Measurements from ENCODE around the gene XRCC1.

Gene XRCC1

GRCh38 chr19:43582495-43582894 lies 7.2 kb upstream of the XRCC1 start:
- in situ Hi-C loops (cut with HindIII; ENCODE audit: low pct_unique_long_range_greater_than_20kb, low sequenced_read_pairs), result no loop called here
- no peak for DNase-seq (ENCODE audit: low read depth in 1 of 2, low spot score in 1 of 2)
- no peak for TF ChIP-seq JUND (IDR thresholded peaks at IDR 0.05; ENCODE audit: low read depth)

- no peak for TF ChIP-seq JUND (IDR thresholded peaks at IDR 0.05; ENCODE audit: low read depth)
- in situ Hi-C loops (cut with HindIII; ENCODE audit: low pct_unique_long_range_greater_than_20kb, low sequenced_read_pairs), result no loop called here
- DNase-seq (ENCODE audit: low read depth in 1 of 2, low spot score in 1 of 2), result no peak
These were observed 6.1 kb upstream of the XRCC1 start for GRCh38 chr19:43581467-43581866.

DNA sequence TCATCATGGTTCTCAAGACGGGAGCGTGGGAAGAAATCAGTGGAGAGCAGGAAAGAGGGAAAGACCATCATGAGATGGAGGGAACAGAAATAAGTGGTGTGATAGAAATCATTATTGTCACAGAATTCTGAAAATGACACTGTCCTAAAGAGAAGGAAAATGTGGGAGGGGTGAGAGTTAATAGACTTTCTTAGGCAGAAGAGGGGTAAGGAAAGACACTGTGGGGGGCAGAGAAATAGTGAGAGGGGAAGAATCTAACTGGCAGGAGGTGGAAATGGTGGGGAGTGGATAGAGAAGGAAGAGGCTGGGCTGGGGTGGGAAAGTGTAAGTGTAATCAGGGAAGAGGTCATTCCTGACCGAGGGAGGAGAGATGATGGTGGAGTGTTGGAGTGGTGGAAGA lies 3.5 kb upstream of the XRCC1 start:
- no peak for TF ChIP-seq JUND (IDR thresholded peaks at IDR 0.05; ENCODE audit: low read depth)
- in situ Hi-C loops (cut with HindIII; ENCODE audit: low pct_unique_long_range_greater_than_20kb, low sequenced_read_pairs), result no loop called here
- DNase-seq (ENCODE audit: low read depth in 1 of 2, low spot score in 1 of 2), result no peak

DNA sequence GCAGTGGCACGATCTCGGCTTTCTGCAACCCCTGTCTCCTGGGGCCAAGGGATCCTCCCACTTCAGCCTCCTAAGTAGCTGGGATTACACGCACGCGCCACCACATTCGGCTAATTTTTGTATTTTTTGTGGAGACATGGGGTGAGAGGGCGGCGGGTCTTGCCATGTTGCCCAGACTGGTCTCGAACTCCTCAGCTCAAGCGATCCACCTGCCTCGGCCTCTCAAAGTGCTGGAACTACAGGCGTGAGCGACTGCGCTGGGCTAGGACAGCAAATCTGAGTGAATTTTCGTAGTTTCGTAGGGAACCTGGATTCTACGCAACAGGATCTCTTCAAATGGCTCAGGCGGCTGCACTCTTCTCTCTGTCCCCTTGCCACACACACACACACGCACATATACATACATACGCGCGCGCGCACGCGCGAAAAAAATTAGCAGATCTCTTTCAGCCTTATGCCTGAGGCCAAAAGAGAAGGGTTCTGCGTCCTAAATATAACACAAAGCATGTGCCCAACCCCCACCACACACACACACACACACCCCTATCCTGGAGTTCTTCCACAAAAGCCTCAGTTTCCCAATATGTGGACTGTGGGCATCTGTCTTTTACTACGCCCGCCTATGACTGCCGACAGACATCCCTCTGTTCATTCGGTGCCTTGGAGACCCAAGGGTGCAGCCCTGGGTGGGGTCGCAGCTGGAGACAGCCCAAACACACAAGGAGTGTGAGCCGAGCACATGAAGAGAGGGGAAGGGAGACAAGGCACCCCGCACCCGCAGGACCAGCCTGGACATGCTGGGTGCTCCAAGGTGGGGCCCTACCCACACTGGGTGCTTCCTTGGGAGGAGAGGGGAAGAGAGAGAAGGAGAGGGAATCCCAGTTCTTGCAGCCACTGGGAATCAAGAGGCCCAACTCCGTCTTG lies 890 bp upstream of the XRCC1 start:
- in situ Hi-C loops (cut with HindIII; ENCODE audit: low pct_unique_long_range_greater_than_20kb, low sequenced_read_pairs), result no loop called here
- TF ChIP-seq JUND (IDR thresholded peaks at IDR 0.05; ENCODE audit: low read depth), result no peak
- peak in 1 of 2 experiments; percentile 32 for DNase-seq (ENCODE audit: low read depth in 1 of 2, low spot score in 1 of 2)

DNA sequence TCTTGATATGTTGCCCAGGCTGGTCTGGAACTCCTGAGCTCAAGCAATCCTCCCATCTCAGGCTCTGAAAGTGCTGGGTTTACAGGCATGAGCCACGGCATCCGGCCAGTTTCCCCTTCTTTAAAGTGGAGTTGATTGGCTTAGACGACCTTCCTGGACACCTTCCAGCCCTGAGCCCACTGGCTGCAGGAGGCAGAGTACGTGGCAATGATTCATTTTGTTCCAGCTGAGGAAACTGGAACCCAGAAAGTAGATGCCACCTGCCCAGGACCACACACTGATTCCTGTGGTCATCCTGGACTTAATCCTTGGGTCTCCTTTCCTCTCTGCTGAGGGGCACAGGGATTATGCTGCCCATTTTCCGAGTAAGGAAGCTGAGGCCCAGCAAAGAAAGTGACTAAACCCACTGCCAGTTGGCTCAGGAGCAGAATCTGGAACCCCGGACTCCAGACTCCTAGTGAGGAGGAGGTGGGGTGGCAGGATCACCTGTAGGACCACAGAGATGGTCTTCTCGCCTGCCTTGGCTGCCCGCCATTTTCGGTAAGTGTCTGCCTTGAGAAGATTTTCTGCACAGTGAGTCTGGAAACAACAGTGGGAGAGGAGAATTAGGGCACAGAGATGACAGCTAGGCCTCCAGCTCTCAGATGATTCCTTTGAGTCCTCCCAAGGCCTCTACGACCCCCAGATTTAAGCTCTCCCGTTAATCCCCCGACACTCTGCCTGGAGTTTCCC lies 737 bp downstream of the XRCC1 start:
- no peak for DNase-seq (ENCODE audit: low read depth in 1 of 2, low spot score in 1 of 2)
- in situ Hi-C loops (cut with HindIII; ENCODE audit: low pct_unique_long_range_greater_than_20kb, low sequenced_read_pairs), result no loop called here
- no peak for TF ChIP-seq JUND (IDR thresholded peaks at IDR 0.05; ENCODE audit: low read depth)

DNA sequence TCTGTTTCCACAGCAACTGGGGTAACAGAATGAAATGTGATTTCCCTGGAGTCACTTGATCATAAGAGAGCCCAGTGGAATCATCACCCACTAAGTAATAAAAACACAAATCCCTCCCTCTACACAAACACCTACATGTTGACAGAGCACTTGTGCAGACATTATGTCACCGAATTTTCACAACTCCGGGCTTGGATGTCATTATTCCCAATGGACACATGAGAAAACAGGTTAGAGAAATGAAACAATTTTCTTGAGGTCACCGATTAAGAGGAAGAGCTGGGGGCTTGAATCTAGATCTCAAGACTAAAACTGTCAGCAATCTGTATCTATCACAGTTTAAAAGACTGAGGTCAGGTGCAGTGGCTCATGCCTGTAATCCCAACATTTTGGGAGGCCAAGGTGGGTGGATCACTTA lies 3.1 kb downstream of the XRCC1 start:
- no peak for DNase-seq (ENCODE audit: low read depth in 1 of 2, low spot score in 1 of 2)
- TF ChIP-seq JUND (IDR thresholded peaks at IDR 0.05; ENCODE audit: low read depth), result no peak
- in situ Hi-C loops (cut with HindIII; ENCODE audit: low pct_unique_long_range_greater_than_20kb, low sequenced_read_pairs), result no loop called here

DNA sequence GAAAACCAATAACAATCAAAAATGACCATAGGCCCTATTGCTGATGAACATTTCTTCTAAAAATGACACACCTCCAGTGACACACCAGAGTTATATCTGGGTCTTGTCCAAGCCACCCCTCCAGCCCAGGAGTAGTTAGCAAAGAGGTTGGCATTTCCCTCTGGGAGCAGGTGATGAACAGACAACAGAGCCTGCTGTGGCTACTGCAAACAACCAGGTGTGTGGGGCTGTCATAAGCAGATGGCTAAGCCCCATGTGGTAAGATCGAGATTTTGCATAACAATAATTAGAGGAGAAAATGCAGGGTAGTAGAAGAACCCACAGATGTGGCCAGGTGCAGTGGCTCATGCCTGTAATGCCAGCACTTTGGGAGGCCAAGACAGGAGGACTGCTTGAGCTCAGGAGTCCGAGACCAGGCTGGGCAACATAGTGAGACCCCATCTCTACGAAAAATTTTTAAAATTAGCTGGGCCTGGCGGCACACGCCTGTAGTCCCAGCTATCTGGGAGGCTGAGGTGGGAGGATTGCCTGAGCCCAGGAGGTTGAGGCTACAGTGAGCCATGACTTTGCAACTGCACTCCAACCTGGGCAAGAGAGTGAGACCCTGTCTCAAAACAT lies 5.0 kb downstream of the XRCC1 start:
- TF ChIP-seq JUND (IDR thresholded peaks at IDR 0.05; ENCODE audit: low read depth), result no peak
- in situ Hi-C loops (cut with HindIII; ENCODE audit: low pct_unique_long_range_greater_than_20kb, low sequenced_read_pairs), result no loop called here
- no peak for DNase-seq (ENCODE audit: low read depth in 1 of 2, low spot score in 1 of 2)

- TF ChIP-seq JUND (IDR thresholded peaks at IDR 0.05; ENCODE audit: low read depth), result no peak
- in situ Hi-C loops (cut with HindIII; ENCODE audit: low pct_unique_long_range_greater_than_20kb, low sequenced_read_pairs), result no loop called here
- no peak for DNase-seq (ENCODE audit: low read depth in 1 of 2, low spot score in 1 of 2)
These were observed 5.7 kb downstream of the XRCC1 start for GRCh38 chr19:43569657-43570056.

DNA sequence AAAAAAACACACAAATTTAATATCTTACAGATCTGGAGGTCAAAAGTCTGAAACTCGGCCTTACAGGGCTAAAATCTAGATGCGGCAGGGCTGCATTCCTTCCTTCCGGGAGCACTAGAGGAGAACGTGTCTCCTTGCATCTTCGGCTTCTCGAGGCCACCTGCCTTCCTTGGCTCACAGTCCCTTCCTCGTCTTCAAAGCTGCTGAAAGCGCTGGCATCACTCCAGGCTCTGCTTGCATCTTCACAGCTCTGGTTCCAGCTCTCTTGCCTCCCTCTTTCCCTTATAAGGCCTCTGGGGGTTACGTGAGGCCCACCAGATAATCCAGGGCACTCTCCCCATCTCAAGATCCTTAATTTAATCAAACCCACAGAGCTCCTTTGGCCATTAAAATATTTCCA lies 10.5 kb downstream of the XRCC1 start:
- TF ChIP-seq JUND (IDR thresholded peaks at IDR 0.05; ENCODE audit: low read depth), result no peak
- no peak for DNase-seq (ENCODE audit: low read depth in 1 of 2, low spot score in 1 of 2)

DNA sequence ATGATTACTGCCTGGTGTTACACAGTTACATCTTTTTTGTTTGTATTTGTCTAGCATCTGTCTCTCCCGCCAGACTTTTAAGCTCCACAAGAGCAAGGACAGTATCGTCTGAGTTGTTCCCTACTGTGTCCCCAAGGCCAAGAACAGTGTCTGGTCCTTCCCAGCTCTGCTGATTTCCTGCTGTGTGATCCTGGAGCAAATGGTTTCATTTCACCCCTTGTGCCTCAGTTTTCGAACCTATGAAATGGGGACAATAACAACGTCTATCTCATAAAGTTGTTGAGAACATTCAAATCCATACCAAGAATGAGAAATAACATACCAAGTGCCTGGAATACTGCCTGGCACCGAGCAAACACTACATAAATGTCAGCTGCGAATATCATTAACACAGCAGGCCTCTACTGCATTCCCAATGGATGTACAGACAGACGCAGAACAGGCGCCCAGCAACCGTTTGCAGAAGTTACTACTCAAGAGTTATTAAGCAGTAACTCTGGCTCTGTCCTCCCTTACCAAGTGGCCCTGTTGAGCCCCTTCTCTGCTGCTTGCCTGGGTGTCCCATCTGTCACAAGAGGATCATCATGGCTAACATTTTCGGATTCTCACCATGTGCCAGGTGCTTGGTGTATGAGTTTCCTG lies 11.4 kb downstream of the XRCC1 start:
- in situ Hi-C loops (cut with HindIII; ENCODE audit: low pct_unique_long_range_greater_than_20kb, low sequenced_read_pairs), result no loop called here
- TF ChIP-seq JUND (IDR thresholded peaks at IDR 0.05; ENCODE audit: low read depth), result no peak
- no peak for DNase-seq (ENCODE audit: low read depth in 1 of 2, low spot score in 1 of 2)

More for the DNA sequence above, 10.5 kb downstream of the XRCC1 start:
- in situ Hi-C loops (cut with HindIII; ENCODE audit: low pct_unique_long_range_greater_than_20kb, low sequenced_read_pairs), result no loop called here

DNA sequence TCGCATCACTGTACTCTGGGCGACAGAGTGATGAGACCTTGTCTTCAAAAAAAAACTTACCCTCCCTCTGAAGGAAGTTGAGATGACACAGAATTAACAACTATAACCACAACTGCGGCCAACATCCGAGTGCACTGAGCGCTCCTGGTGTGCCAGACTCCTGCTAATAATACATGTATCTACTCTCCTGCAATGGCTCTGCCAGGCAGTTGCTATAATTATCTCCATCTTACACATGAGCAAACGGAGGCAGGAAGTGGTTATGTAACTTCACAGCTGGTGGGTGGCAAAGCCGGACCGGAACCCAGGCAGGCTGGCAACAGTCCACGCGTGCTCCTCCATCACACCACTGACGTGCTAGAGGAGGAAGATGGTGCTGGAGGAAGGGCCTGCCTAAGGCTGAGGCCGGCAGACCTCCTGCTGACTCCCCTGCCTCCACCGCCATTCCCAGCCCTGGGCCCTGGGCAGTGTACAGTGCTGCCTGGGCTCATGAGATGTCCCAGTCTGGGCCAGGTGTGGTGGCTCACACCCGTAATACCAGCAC lies 12.6 kb downstream of the XRCC1 start:
- no peak for DNase-seq (ENCODE audit: low read depth in 1 of 2, low spot score in 1 of 2)
- in situ Hi-C loops (cut with HindIII; ENCODE audit: low pct_unique_long_range_greater_than_20kb, low sequenced_read_pairs), result no loop called here
- no peak for TF ChIP-seq JUND (IDR thresholded peaks at IDR 0.05; ENCODE audit: low read depth)

DNA sequence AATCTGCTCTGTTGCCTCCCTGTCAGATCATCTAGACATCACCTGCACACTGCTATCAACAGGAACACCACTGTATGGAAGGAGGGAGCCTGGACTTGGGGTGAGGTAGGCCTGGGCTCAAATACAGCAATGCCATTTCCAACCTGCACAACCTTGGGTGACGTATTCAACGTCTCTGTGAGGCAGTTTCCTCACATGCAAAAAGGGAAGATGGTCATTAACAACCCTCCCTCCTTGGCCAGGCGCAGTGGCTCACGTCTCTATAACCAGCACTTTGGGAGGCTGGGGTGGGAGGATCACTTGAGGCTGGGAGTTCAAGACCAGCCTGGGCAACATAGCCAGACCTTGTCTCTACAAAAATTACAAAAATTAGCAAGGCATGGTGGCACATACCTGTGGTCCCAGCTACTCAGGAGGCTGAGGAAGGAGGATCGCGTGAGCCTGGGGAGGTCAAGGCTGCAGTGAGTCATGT lies 13.1 kb downstream of the XRCC1 start:
- in situ Hi-C loops (cut with HindIII; ENCODE audit: low pct_unique_long_range_greater_than_20kb, low sequenced_read_pairs), result no loop called here
- TF ChIP-seq JUND (IDR thresholded peaks at IDR 0.05; ENCODE audit: low read depth), result no peak
- DNase-seq (ENCODE audit: low read depth in 1 of 2, low spot score in 1 of 2), result no peak
